Measurements from ENCODE around the gene FLT4.

The FLT4 gene

GRCh38 chr5:180593446-180594206, 55.8 kb downstream of the FLT4 start:
- no peaks in the 10 kb centered on the region for H3K36me3 ChIP-seq (ENCODE audit: control insufficient read depth, insufficient read depth, low read length)
- H3K9me3 ChIP-seq (ENCODE audit: control insufficient read depth, low read length), result no peaks in the 10 kb centered on the region
- peaks cover 51% of the 10 kb centered on the region for H3K27me3 ChIP-seq (ENCODE audit: control insufficient read depth, insufficient read depth, low read length, poor library complexity, severe bottlenecking)
- H3K4me1 ChIP-seq (ENCODE audit: control insufficient read depth, insufficient read depth, low read length), result peaks cover 15% of the 10 kb centered on the region
- no peak overlapping the region for H3K4me3 ChIP-seq (ENCODE audit: insufficient read depth, low read depth, low read length)
- WGBS, 2 experiments, result 94% methylated on average over 19 of the region's 19 CpGs
- no peak overlapping the region for H3K27ac ChIP-seq (ENCODE audit: insufficient read depth, low read depth, low read length, poor library complexity, severe bottlenecking)

DNA sequence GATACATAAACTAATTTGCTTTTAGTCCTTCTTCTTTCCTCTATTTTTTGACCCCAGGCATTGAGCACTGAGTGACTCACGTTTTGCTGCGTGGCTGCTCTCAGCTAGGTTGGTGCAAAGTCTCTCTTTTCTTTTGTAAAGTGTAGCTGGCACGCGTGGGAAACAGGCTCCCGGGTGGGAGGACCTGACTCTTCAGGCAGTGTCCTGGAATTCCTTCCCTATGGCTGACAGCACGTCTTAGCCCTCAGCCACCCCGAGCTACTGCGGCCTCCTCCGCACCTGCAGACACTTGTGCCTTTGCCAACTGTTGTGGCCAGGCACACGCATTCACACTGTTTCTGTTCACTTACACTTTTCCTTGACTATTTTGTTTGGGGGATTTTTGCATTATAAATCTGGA, 57.2 kb downstream of the FLT4 start:
- no peaks in the 10 kb centered on the region for H3K36me3 ChIP-seq (ENCODE audit: control insufficient read depth, insufficient read depth, low read length)
- no peaks in the 10 kb centered on the region for H3K9me3 ChIP-seq (ENCODE audit: control insufficient read depth, low read length)
- WGBS, 2 experiments, result 70 to 75% methylated on average over 10 of the region's 10 CpGs
- H3K27ac ChIP-seq (ENCODE audit: insufficient read depth, low read depth, low read length, poor library complexity, severe bottlenecking), result no peak overlapping the region
- peaks cover 15% of the 10 kb centered on the region for H3K4me1 ChIP-seq (ENCODE audit: control insufficient read depth, insufficient read depth, low read length)
- peaks cover 60% of the 10 kb centered on the region for H3K27me3 ChIP-seq (ENCODE audit: control insufficient read depth, insufficient read depth, low read length, poor library complexity, severe bottlenecking)
- H3K4me3 ChIP-seq (ENCODE audit: insufficient read depth, low read depth, low read length), result peak overlapping the region; percentile 35

GRCh38 chr5:180591311-180591887, 58.0 kb downstream of the FLT4 start, which contains the start of gene SCGB3A1:
SCGB3A1 (minus strand) TSS chr5:180591499; CDS start chr5:180591462, 37 bp downstream.
- Histone ChIP-seq H3K9me3 (ENCODE audit: control insufficient read depth, low read length) (no peaks in the 10 kb centered on the region), H3K27me3 (ENCODE audit: control insufficient read depth, insufficient read depth, low read length, poor library complexity, severe bottlenecking) (peaks cover 60% of the 10 kb centered on the region), H3K27ac (ENCODE audit: insufficient read depth, low read depth, low read length, poor library complexity, severe bottlenecking) (no peak within 1 kb of the TSS), H3K36me3 (ENCODE audit: control insufficient read depth, insufficient read depth, low read length) (no peaks in the 10 kb centered on the region), H3K4me3 (ENCODE audit: insufficient read depth, low read depth, low read length) (peak within 1 kb of the TSS; percentile 35), H3K4me1 (ENCODE audit: control insufficient read depth, insufficient read depth, low read length) (peaks cover 15% of the 10 kb centered on the region)
- WGBS, 2 experiments, result 7 to 8% methylated on average over 60 of the region's 60 CpGs

DNA sequence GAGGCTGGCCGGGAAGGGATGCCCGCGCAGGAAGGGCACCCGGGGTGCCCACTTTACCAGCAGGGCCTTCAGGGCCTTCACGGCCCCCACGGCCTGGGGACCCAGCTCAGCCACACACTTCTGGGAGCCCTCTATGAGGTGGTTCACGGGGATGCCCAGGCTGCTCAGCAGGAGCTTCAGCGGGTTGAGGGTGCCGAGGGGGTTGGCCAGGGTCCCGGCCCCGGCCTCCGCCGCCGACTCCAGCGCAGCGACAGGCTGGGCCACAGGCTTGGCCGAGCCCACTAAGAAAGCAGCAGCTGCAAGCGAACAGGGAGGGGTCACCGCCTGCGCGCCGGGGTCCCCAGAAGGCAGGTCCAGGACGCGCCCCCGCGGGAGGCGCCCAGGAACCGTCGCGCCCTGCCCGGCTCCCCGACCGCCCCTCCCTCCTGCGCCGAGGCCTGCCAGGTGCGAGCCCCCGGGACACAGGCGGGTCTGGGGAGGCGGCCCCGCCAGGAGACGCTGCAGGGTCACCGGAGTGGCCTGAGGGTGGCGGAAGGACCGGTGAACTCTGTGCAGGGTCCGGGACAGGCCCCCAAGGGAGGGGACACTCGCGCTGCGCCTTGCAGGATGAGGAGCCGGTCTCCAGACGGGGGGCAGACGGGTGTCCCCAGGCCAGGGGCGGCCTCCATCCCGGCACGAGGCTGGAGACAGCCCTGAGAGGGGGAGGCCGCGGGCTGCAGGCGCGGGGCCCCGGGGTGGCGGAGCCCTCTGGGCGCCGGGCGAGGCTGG, 58.7 kb downstream of the FLT4 start:
- H3K4me3 ChIP-seq (ENCODE audit: insufficient read depth, low read depth, low read length), result peak overlapping the region; percentile 35
- peaks cover 60% of the 10 kb centered on the region for H3K27me3 ChIP-seq (ENCODE audit: control insufficient read depth, insufficient read depth, low read length, poor library complexity, severe bottlenecking)
- WGBS, 2 experiments, result 5 to 6% methylated on average over 63 of the region's 63 CpGs
- peaks cover 15% of the 10 kb centered on the region for H3K4me1 ChIP-seq (ENCODE audit: control insufficient read depth, insufficient read depth, low read length)
- H3K9me3 ChIP-seq (ENCODE audit: control insufficient read depth, low read length), result no peaks in the 10 kb centered on the region
- no peak overlapping the region for H3K27ac ChIP-seq (ENCODE audit: insufficient read depth, low read depth, low read length, poor library complexity, severe bottlenecking)
- no peaks in the 10 kb centered on the region for H3K36me3 ChIP-seq (ENCODE audit: control insufficient read depth, insufficient read depth, low read length)

GRCh38 chr5:180589771-180590542, 59.4 kb downstream of the FLT4 start:
- Histone ChIP-seq H3K9me3 (ENCODE audit: control insufficient read depth, low read length) (no peaks in the 10 kb centered on the region), H3K27me3 (ENCODE audit: control insufficient read depth, insufficient read depth, low read length, poor library complexity, severe bottlenecking) (peaks cover 60% of the 10 kb centered on the region), H3K4me1 (ENCODE audit: control insufficient read depth, insufficient read depth, low read length) (peaks cover 15% of the 10 kb centered on the region), H3K4me3 (ENCODE audit: insufficient read depth, low read depth, low read length) (peak overlapping the region; percentile 35), H3K36me3 (ENCODE audit: control insufficient read depth, insufficient read depth, low read length) (no peaks in the 10 kb centered on the region), H3K27ac (ENCODE audit: insufficient read depth, low read depth, low read length, poor library complexity, severe bottlenecking) (no peak overlapping the region)
- WGBS, 2 experiments, result 13 to 16% methylated on average over 44 of the region's 44 CpGs

DNA sequence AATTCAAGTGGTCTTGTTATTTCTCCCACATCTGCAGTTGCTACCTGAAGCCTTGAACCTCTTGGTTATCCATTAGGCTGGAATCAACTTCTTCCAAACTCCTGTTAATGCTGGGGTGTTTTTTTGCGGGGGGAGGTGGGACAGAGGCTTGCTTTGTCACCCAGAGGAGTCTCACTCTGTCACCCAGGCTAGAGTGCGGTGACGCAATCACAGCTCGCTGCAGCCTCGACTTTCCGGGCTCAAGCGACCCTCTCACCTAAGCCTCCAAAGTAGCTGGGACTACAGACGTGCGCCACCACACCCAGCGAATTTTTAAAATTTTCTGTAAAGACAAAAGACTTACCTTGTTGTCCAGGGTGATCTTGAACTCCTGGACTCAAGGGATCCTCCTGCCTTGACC, 62.5 kb downstream of the FLT4 start:
- Histone ChIP-seq H3K27me3 (ENCODE audit: control insufficient read depth, insufficient read depth, low read length, poor library complexity, severe bottlenecking) (peaks cover 42% of the 10 kb centered on the region), H3K4me1 (ENCODE audit: control insufficient read depth, insufficient read depth, low read length) (peaks cover 15% of the 10 kb centered on the region), H3K36me3 (ENCODE audit: control insufficient read depth, insufficient read depth, low read length) (no peaks in the 10 kb centered on the region), H3K9me3 (ENCODE audit: control insufficient read depth, low read length) (no peaks in the 10 kb centered on the region), H3K27ac (ENCODE audit: insufficient read depth, low read depth, low read length, poor library complexity, severe bottlenecking) (no peak overlapping the region), H3K4me3 (ENCODE audit: insufficient read depth, low read depth, low read length) (no peak overlapping the region)
- 89 to 92% methylated on average over 10 of the region's 10 CpGs for WGBS, 2 experiments

DNA sequence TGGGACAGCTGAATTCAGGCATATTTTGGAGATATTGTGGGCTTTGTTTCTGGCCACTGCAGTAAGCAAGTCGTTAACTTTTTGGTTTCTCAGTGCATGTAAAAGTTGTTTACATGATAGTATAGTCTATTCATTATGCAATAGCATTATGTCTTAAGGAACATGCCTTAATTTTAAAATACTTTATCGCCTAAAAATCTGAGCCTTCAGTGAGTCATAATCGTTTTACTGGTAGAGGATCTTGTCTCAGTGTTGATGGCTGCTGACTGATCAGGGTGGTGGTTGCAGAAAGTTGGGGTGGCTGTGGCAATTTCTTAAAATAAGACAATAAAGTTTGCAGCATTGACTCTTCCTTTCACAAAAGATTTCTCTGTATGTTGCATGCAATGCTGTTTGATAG, 63.2 kb downstream of the FLT4 start:
- Histone ChIP-seq H3K27me3 (ENCODE audit: control insufficient read depth, insufficient read depth, low read length, poor library complexity, severe bottlenecking) (peaks cover 35% of the 10 kb centered on the region), H3K27ac (ENCODE audit: insufficient read depth, low read depth, low read length, poor library complexity, severe bottlenecking) (no peak overlapping the region), H3K36me3 (ENCODE audit: control insufficient read depth, insufficient read depth, low read length) (no peaks in the 10 kb centered on the region), H3K4me1 (ENCODE audit: control insufficient read depth, insufficient read depth, low read length) (peaks cover 10% of the 10 kb centered on the region), H3K4me3 (ENCODE audit: insufficient read depth, low read depth, low read length) (no peak overlapping the region), H3K9me3 (ENCODE audit: control insufficient read depth, low read length) (no peaks in the 10 kb centered on the region)
- 90 to 96% methylated on average over 3 of the region's 3 CpGs for WGBS, 2 experiments

DNA sequence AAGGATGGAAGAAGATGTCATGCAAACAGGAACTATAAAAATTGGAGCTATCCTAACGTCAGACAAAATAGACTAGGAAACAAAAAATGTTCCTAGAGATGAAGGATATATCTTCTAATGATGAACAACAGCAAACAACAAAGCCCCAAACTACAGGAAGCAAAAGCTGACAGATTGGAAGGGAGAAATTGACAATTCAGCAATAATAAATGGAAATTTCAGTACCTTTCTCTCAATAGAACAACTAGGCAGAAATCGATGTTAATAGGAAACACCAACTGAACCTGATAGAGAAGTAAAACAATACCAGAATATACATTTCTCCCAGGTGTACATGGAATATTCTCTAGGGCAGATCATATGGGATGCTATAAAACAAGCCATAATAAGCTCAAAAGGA, 65.7 kb downstream of the FLT4 start:
- Histone ChIP-seq H3K4me3 (ENCODE audit: insufficient read depth, low read depth, low read length) (no peak overlapping the region), H3K27ac (ENCODE audit: insufficient read depth, low read depth, low read length, poor library complexity, severe bottlenecking) (no peak overlapping the region), H3K27me3 (ENCODE audit: control insufficient read depth, insufficient read depth, low read length, poor library complexity, severe bottlenecking) (peaks cover 11% of the 10 kb centered on the region), H3K36me3 (ENCODE audit: control insufficient read depth, insufficient read depth, low read length) (peaks cover 2% of the 10 kb centered on the region), H3K9me3 (ENCODE audit: control insufficient read depth, low read length) (no peaks in the 10 kb centered on the region), H3K4me1 (ENCODE audit: control insufficient read depth, insufficient read depth, low read length) (no peaks in the 10 kb centered on the region)
- 90 to 100% methylated on average over 1 to 2 of the region's 2 CpGs for WGBS, 2 experiments

DNA sequence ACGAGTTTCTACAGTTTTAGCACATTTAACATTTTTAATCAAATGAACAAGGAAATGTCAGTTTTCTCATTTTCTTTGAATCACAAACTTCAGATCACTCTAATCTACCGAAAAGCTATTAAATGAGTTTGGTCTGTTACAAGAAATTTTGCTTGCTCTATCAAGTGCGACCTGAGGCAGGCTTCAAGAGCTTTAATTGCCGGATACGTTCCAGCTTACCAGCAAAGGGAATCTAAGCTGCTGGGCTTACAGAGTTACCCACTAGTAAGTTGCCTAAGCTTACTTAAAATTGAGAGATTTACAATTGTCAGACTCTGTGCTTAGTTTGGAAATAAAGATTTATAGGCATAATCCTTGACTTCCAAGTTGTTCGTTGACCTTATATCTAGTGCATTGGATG, 68.7 kb downstream of the FLT4 start:
- peaks cover 19% of the 10 kb centered on the region for H3K36me3 ChIP-seq (ENCODE audit: control insufficient read depth, insufficient read depth, low read length)
- H3K9me3 ChIP-seq (ENCODE audit: control insufficient read depth, low read length), result no peaks in the 10 kb centered on the region
- H3K4me3 ChIP-seq (ENCODE audit: insufficient read depth, low read depth, low read length), result no peak overlapping the region
- no peaks in the 10 kb centered on the region for H3K4me1 ChIP-seq (ENCODE audit: control insufficient read depth, insufficient read depth, low read length)
- no peaks in the 10 kb centered on the region for H3K27me3 ChIP-seq (ENCODE audit: control insufficient read depth, insufficient read depth, low read length, poor library complexity, severe bottlenecking)
- H3K27ac ChIP-seq (ENCODE audit: insufficient read depth, low read depth, low read length, poor library complexity, severe bottlenecking), result no peak overlapping the region
- WGBS, 2 experiments, result 94 to 96% methylated on average over 6 of the region's 6 CpGs
